Measurements from ENCODE around the gene PPL.

Gene PPL

DNA sequence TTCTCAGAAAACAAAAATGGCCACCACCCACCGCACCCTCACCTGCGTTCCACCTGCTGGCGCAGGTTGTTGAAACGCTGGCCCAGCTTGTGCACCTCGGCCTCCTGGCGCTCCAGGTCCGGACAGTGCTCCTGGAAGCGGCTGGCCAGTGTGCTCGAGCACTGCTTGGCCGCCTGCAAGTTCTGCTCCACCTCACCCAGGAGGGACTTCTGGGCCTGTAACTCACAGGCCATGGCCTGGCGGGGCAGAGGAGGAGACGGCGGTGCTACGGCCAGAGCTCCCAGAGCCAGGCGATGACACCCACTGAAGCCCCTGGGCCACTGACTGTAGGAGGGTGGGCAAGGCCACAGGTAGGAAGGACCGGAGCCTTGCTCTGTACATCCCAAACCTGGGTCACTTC lies 46.3 kb downstream of the PPL start:
- no peaks in the 10 kb centered on the region for H3K79me2 ChIP-seq
- no peaks in the 10 kb centered on the region for H3K36me3 ChIP-seq (ENCODE audit: control insufficient read depth, insufficient read depth, low read length)
- H2AFZ ChIP-seq = no peak overlapping the region
- no peaks in the 10 kb centered on the region for H3K9me3 ChIP-seq (ENCODE audit: control insufficient read depth, low read length)
- H3K27me3 ChIP-seq (ENCODE audit: control insufficient read depth, insufficient read depth, low read length) = no peaks in the 10 kb centered on the region
- H3K4me3 ChIP-seq (ENCODE audit: low read depth, low read length) = no peak overlapping the region
- H3K4me2 ChIP-seq (ENCODE audit: low read length) = no peak overlapping the region
- no peak overlapping the region for H3K27ac ChIP-seq
- no peaks in the 10 kb centered on the region for H3K4me1 ChIP-seq
- H3K9ac ChIP-seq = no peak overlapping the region
- TF ChIP-seq, protein P1, sequence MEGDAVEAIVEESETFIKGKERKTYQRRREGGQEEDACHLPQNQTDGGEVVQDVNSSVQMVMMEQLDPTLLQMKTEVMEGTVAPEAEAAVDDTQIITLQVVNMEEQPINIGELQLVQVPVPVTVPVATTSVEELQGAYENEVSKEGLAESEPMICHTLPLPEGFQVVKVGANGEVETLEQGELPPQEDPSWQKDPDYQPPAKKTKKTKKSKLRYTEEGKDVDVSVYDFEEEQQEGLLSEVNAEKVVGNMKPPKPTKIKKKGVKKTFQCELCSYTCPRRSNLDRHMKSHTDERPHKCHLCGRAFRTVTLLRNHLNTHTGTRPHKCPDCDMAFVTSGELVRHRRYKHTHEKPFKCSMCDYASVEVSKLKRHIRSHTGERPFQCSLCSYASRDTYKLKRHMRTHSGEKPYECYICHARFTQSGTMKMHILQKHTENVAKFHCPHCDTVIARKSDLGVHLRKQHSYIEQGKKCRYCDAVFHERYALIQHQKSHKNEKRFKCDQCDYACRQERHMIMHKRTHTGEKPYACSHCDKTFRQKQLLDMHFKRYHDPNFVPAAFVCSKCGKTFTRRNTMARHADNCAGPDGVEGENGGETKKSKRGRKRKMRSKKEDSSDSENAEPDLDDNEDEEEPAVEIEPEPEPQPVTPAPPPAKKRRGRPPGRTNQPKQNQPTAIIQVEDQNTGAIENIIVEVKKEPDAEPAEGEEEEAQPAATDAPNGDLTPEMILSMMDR (IDR thresholded peaks at IDR 0.05) = no peak

DNA sequence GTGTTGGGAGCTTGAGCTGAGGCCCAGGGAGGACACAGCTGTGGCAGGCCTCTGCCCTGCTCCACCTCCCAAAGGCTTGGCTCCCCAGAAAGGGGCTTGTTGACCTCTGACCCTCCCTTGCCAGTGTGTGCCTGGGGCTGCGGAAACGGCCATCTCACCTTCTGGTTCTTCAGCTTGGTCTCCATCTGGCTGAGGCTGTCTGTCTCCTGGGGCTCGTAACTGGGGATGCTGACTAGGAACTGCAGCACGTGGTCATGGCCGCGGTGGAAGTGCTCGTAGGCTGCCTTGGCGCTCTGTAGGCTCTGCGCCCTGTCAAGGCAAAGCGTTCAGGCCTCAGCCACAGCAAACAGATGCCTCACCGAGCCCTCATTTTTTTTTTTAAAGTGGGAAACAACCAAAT lies 46.9 kb downstream of the PPL start:
- TF ChIP-seq, protein P1 (IDR thresholded peaks at IDR 0.05) = no peak
- H3K4me2 ChIP-seq (ENCODE audit: low read length) = no peak overlapping the region
- no peak overlapping the region for H3K27ac ChIP-seq
- no peak overlapping the region for H3K9ac ChIP-seq
- H2AFZ ChIP-seq = no peak overlapping the region
- no peaks in the 10 kb centered on the region for H3K79me2 ChIP-seq
- H3K9me3 ChIP-seq (ENCODE audit: control insufficient read depth, low read length) = no peaks in the 10 kb centered on the region
- H3K4me3 ChIP-seq (ENCODE audit: low read depth, low read length) = no peak overlapping the region
- no peaks in the 10 kb centered on the region for H3K4me1 ChIP-seq
- no peaks in the 10 kb centered on the region for H3K27me3 ChIP-seq (ENCODE audit: control insufficient read depth, insufficient read depth, low read length)
- no peaks in the 10 kb centered on the region for H3K36me3 ChIP-seq (ENCODE audit: control insufficient read depth, insufficient read depth, low read length)

DNA sequence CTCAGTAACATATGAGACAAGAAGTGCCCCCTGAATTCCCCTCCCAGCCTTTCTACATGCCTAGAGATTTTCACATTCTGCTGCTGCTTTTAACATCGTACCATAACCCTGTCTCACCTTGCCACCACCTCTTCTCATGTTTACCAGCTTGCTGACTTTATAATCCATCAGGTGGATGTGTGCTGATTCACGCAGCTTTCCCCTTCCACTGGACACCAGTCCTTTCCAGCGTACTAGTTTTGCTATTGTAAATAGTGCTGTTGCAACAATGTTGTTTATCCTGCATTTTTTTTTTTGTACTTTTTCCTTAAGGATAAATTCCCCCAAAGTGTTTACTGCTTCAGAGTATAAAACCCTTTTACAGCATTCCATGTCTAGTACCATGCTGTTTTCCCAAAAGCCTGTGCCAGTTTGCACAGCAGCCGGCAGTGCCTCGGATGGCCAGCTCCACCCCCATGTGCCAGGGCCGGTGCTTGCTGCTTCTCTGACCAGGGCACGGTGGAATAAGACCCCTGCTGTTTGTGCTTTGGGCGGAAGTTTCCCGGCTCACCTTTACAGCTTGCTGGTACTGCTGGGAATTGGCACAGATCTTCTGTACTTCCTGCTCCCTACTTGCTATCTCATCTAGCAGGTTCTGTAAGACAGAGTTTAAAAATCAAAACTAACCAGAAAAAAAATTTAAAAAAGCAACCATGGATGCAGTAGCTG lies 48.4 kb downstream of the PPL start:
- H3K27ac ChIP-seq = no peak overlapping the region
- H3K4me1 ChIP-seq = no peaks in the 10 kb centered on the region
- no peak overlapping the region for H3K9ac ChIP-seq
- TF ChIP-seq, protein P1 (IDR thresholded peaks at IDR 0.05) = no peak
- no peaks in the 10 kb centered on the region for H3K27me3 ChIP-seq (ENCODE audit: control insufficient read depth, insufficient read depth, low read length)
- no peaks in the 10 kb centered on the region for H3K9me3 ChIP-seq (ENCODE audit: control insufficient read depth, low read length)
- no peak overlapping the region for H3K4me3 ChIP-seq (ENCODE audit: low read depth, low read length)
- no peak overlapping the region for H2AFZ ChIP-seq
- H3K36me3 ChIP-seq (ENCODE audit: control insufficient read depth, insufficient read depth, low read length) = no peaks in the 10 kb centered on the region
- H3K4me2 ChIP-seq (ENCODE audit: low read length) = no peak overlapping the region
- no peaks in the 10 kb centered on the region for H3K79me2 ChIP-seq

DNA sequence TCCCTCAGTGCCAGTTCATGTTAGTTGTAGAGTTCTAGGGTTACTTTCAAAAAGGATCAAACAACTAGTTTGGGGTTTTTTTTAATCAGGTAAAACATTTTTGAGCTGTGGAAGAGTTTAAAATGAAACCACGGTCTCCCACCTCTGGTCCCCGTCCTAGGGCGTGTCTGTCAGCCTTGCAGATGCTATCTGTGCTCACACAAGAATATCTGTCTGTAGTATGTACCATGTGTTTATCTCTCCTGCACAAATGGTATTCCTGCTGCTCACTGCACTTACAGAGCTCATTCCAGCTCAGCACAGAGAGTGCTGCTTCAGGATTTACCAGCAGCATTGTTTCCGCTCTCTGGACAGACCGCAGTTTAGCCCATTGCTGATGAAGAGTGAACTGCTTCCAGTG lies 50.8 kb downstream of the PPL start:
- Histone ChIP-seq H3K9ac (no peak overlapping the region), H3K27me3 (ENCODE audit: control insufficient read depth, insufficient read depth, low read length) (no peaks in the 10 kb centered on the region), H3K9me3 (ENCODE audit: control insufficient read depth, low read length) (no peaks in the 10 kb centered on the region), H3K27ac (no peak overlapping the region), H3K4me3 (ENCODE audit: low read depth, low read length) (no peak overlapping the region), H3K4me1 (peaks cover 8% of the 10 kb centered on the region), H3K36me3 (ENCODE audit: control insufficient read depth, insufficient read depth, low read length) (no peaks in the 10 kb centered on the region), H3K79me2 (no peaks in the 10 kb centered on the region), H3K4me2 (ENCODE audit: low read length) (no peak overlapping the region), H2AFZ (no peak overlapping the region)
- TF ChIP-seq, protein P1 (IDR thresholded peaks at IDR 0.05) = no peak
